Thyroid gland (tissue), 4 donors: Measurements from ENCODE around the gene SORCS2. TPM values are rescaled to one million over a fixed set of nuclear protein-coding genes. Genes with fewer than 3 reads are reported as not detected.

ENCODE experiments used
- DNase-seq, 2 donors: peaks; one replicate each; pipeline ENCODE4 v3.0.0-alpha.2; 2019
- H3K27ac ChIP-seq, 3 donors: fragments of 200-600 bp; sonication (generic); 1 replicate in 2 of 3; 2 replicates in 1 of 3; pipeline ENCODE4 v1.5.1; 2016 to 2019; ENCODE audit warnings: mild to moderate bottlenecking in 1 of 3, moderate library complexity in 1 of 3
- H3K27me3 ChIP-seq: fragments of 200-600 bp; sonication (generic); one replicate; pipeline ENCODE4 v1.5.1; 2019
- H3K36me3 ChIP-seq, 2 donors: fragments of 200-600 bp; sonication (generic); one replicate each; pipeline ENCODE4 v1.5.1; 2016 to 2019
- H3K4me1 ChIP-seq, 2 donors: fragments of 200-600 bp; sonication (generic); one replicate each; pipeline ENCODE4 v1.5.1; 2017 to 2019
- H3K4me3 ChIP-seq, 3 donors: fragments of 200-600 bp; sonication (generic); replicated peaks in 1 of 3; 1 replicate in 2 of 3; 2 replicates in 1 of 3; pipeline ENCODE4 v1.5.1; 2016; ENCODE audit warnings: mild to moderate bottlenecking in 1 of 3
- H3K9me3 ChIP-seq: fragments of 200-600 bp; sonication (generic); one replicate; pipeline ENCODE4 v1.5.1; 2017
- CTCF ChIP-seq, 6 experiments: fragments of 200-600 bp in 3 of 6; fragments of 450-650 bp in 3 of 6; sonication (generic) in 3 of 6; IDR thresholded peaks; one replicate each; pipeline ENCODE4 v1.5.1; 2016 to 2019; ENCODE audit warnings: antibody characterized with exemption in 6 of 6, mild to moderate bottlenecking in 2 of 6, inconsistent platforms in 1 of 6, moderate library complexity in 1 of 6
- POLR2A ChIP-seq, 2 donors: fragments of 450-650 bp; IDR thresholded peaks; one replicate each; pipeline ENCODE4 v1.6.1; 2017; ENCODE audit warnings: antibody characterized with exemption in 2 of 2, mild to moderate bottlenecking in 2 of 2, moderate library complexity in 1 of 2
- WGBS, 2 donors: methylation state at CpG; one replicate each; pipeline ENCODE4 v1.1.5; 2017; 5-methylcytosine and 5-hydroxymethylcytosine counted together
- intact Hi-C: fragments of 100-400 bp; cut with DNase I; formaldehyde crosslinking; loops from one replicate; pipeline ENCODE4 v1.15.1; 2023
- total RNA-seq, 4 donors: library from RNA; depleted of rRNA; stranded (reverse); fragments of >200 nt; gene quantifications; one replicate each; pipeline ENCODE4 v1.2.3, GENCODE V29; 2016

Gene SORCS2
- total RNA-seq, 4 donors from 2014 or later: 1.7 to 13.6 (median 3.6) TPM

- H3K36me3 ChIP-seq: no peaks in the 10 kb centered on the region
- no peak for TF ChIP-seq POLR2A (IDR thresholded peaks at IDR 0.05)
- TF ChIP-seq CTCF (IDR thresholded peaks at IDR 0.05): no peak
- DNase-seq: no peak
- H3K27ac ChIP-seq: no peak overlapping the region
- intact Hi-C loops: no loop called here
- H3K9me3 ChIP-seq: no peaks in the 10 kb centered on the region
- WGBS, 2 donors: 51 to 69% methylated on average over 11 of the region's 12 CpGs
- no peak overlapping the region for H3K4me3 ChIP-seq
- H3K27me3 ChIP-seq: no peaks in the 10 kb centered on the region
- H3K4me1 ChIP-seq: no peaks in the 10 kb centered on the region
These were observed 442.4 kb downstream of the SORCS2 start for GRCh38 chr4:7634661-7635251.

GRCh38 chr4:7635445-7636239 lies 443.3 kb downstream of the SORCS2 start:
- Histone ChIP-seq H3K9me3 (no peaks in the 10 kb centered on the region), H3K27ac (no peak overlapping the region), H3K27me3 (no peaks in the 10 kb centered on the region), H3K4me1 (no peaks in the 10 kb centered on the region), H3K4me3 (no peak overlapping the region), H3K36me3 (no peaks in the 10 kb centered on the region)
- no peak for TF ChIP-seq POLR2A (IDR thresholded peaks at IDR 0.05)
- no peak for TF ChIP-seq CTCF (IDR thresholded peaks at IDR 0.05)
- 79 to 85% methylated on average over 25 of the region's 25 CpGs for WGBS, 2 donors
- intact Hi-C loops: no loop called here
- DNase-seq: no peak

- Histone ChIP-seq H3K36me3 (no peaks in the 10 kb centered on the region), H3K9me3 (no peaks in the 10 kb centered on the region), H3K4me3 (no peak overlapping the region), H3K27ac (no peak overlapping the region), H3K4me1 (no peaks in the 10 kb centered on the region), H3K27me3 (no peaks in the 10 kb centered on the region)
- TF ChIP-seq CTCF (IDR thresholded peaks at IDR 0.05): no peak
- no peak for TF ChIP-seq POLR2A (IDR thresholded peaks at IDR 0.05)
- DNase-seq: no peak
- intact Hi-C loops: no loop called here
- 88 to 97% methylated on average over 12 of the region's 12 CpGs for WGBS, 2 donors
These were observed 443.8 kb downstream of the SORCS2 start for GRCh38 chr4:7636240-7636508.

- H3K27ac ChIP-seq: no peak overlapping the region
- no peak for DNase-seq
- TF ChIP-seq CTCF (IDR thresholded peaks at IDR 0.05) (no peak), POLR2A (IDR thresholded peaks at IDR 0.05) (no peak)
- intact Hi-C loops: no loop called here
- no peaks in the 10 kb centered on the region for H3K4me1 ChIP-seq
- no peaks in the 10 kb centered on the region for H3K27me3 ChIP-seq
- WGBS, 2 donors: 93 to 96% methylated on average over 13 of the region's 13 CpGs
- H3K9me3 ChIP-seq: no peaks in the 10 kb centered on the region
- H3K4me3 ChIP-seq: no peak overlapping the region
- no peaks in the 10 kb centered on the region for H3K36me3 ChIP-seq
These were observed 444.8 kb downstream of the SORCS2 start for GRCh38 chr4:7637139-7637538.

- DNase-seq: no peak
- TF ChIP-seq CTCF (IDR thresholded peaks at IDR 0.05): no peak
- no peak for TF ChIP-seq POLR2A (IDR thresholded peaks at IDR 0.05)
- Histone ChIP-seq H3K27me3 (no peaks in the 10 kb centered on the region), H3K9me3 (no peaks in the 10 kb centered on the region), H3K4me3 (no peak overlapping the region), H3K27ac (no peak overlapping the region), H3K4me1 (peaks cover 0 to 6% of the 10 kb centered on the region in 2 donors), H3K36me3 (no peaks in the 10 kb centered on the region)
- intact Hi-C loops: no loop called here
- WGBS, 2 donors: 85 to 87% methylated on average over 9 to 10 of the region's 11 CpGs
These were observed 445.6 kb downstream of the SORCS2 start for GRCh38 chr4:7637971-7638370.
